ENCODE results near the gene LUZP1.

LUZP1 gene

GRCh38 chr1:23209770-23210169 lies 41.1 kb upstream of the LUZP1 start:
- TF ChIP-seq TAF1 (IDR thresholded peaks at IDR 0.05; ENCODE audit: borderline replicate concordance, insufficient read depth, low read length) = no peak
- no peak for TF ChIP-seq POLR2AphosphoS5 (IDR thresholded peaks at IDR 0.05; ENCODE audit: low read depth, low read length)
- TF ChIP-seq FOXP2 (optimal IDR thresholded peaks at IDR 0.05; ENCODE audit: borderline replicate concordance, extremely low read depth, extremely low read length, insufficient read depth) = no peak
- TF ChIP-seq SIN3A (IDR thresholded peaks at IDR 0.05; ENCODE audit: borderline replicate concordance, insufficient read depth, low read length) = no peak
- no peak for TF ChIP-seq REST (IDR thresholded peaks at IDR 0.05; ENCODE audit: insufficient read depth in 1 of 2, low read depth in 2 of 2, low read length in 2 of 2)

GRCh38 chr1:23208527-23208926 lies 39.9 kb upstream of the LUZP1 start:
- TF ChIP-seq POLR2AphosphoS5 (IDR thresholded peaks at IDR 0.05; ENCODE audit: low read depth, low read length) (no peak), SIN3A (IDR thresholded peaks at IDR 0.05; ENCODE audit: borderline replicate concordance, insufficient read depth, low read length) (no peak), TAF1 (IDR thresholded peaks at IDR 0.05; ENCODE audit: borderline replicate concordance, insufficient read depth, low read length) (no peak), REST (IDR thresholded peaks at IDR 0.05; ENCODE audit: insufficient read depth in 1 of 2, low read depth in 2 of 2, low read length in 2 of 2) (no peak), FOXP2 (optimal IDR thresholded peaks at IDR 0.05; ENCODE audit: borderline replicate concordance, extremely low read depth, extremely low read length, insufficient read depth) (no peak)

- no peak for TF ChIP-seq POLR2AphosphoS5 (IDR thresholded peaks at IDR 0.05; ENCODE audit: low read depth, low read length)
- no peak for TF ChIP-seq FOXP2 (optimal IDR thresholded peaks at IDR 0.05; ENCODE audit: borderline replicate concordance, extremely low read depth, extremely low read length, insufficient read depth)
- no peak for TF ChIP-seq REST (IDR thresholded peaks at IDR 0.05; ENCODE audit: insufficient read depth in 1 of 2, low read depth in 2 of 2, low read length in 2 of 2)
- no peak for TF ChIP-seq TAF1 (IDR thresholded peaks at IDR 0.05; ENCODE audit: borderline replicate concordance, insufficient read depth, low read length)
- no peak for TF ChIP-seq SIN3A (IDR thresholded peaks at IDR 0.05; ENCODE audit: borderline replicate concordance, insufficient read depth, low read length)
Observed at GRCh38 chr1:23202263-23202749, 33.6 kb upstream of the LUZP1 start.

- no peak for TF ChIP-seq POLR2AphosphoS5 (IDR thresholded peaks at IDR 0.05; ENCODE audit: low read depth, low read length)
- TF ChIP-seq SIN3A (IDR thresholded peaks at IDR 0.05; ENCODE audit: borderline replicate concordance, insufficient read depth, low read length) = no peak
Observed at GRCh38 chr1:23200883-23201282, 32.2 kb upstream of the LUZP1 start.

DNA sequence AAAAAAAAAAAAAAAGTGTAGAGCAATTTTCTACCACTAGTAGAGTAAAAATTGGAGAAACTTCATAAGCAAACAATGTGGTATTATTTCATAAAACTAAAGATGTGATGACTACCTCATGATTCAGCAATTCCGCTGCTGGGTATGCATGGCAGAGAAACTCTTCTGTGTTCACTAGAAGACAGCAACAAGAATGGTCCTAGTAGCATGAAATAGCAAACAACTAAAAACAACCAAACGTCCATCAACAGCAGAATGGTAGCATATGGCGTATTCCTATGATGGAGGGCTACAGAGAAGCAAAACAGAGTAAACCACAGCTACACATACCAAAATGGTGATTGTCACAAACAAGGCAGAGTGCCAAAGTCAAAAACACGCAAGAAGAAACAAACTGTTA lies 29.7 kb upstream of the LUZP1 start:
- TF ChIP-seq REST (IDR thresholded peaks at IDR 0.05; ENCODE audit: insufficient read depth in 1 of 2, low read depth in 2 of 2, low read length in 2 of 2) = no peak
- TF ChIP-seq FOXP2 (optimal IDR thresholded peaks at IDR 0.05; ENCODE audit: borderline replicate concordance, extremely low read depth, extremely low read length, insufficient read depth) = no peak
- TF ChIP-seq TAF1 (IDR thresholded peaks at IDR 0.05; ENCODE audit: borderline replicate concordance, insufficient read depth, low read length) = no peak
- no peak for TF ChIP-seq POLR2AphosphoS5 (IDR thresholded peaks at IDR 0.05; ENCODE audit: low read depth, low read length)
- no peak for TF ChIP-seq SIN3A (IDR thresholded peaks at IDR 0.05; ENCODE audit: borderline replicate concordance, insufficient read depth, low read length)
